HEK293T (cell line): ENCODE measurements around the gene SOX13.

Experiments used
- FOXK2 ChIP-seq: fragments of 450-650 bp; IDR thresholded peaks from 2 replicates; pipeline ENCODE4 v1.6.1; 2016; ENCODE audit warnings: mild to moderate bottlenecking
- SP1 ChIP-seq: fragments of 450-650 bp; IDR thresholded peaks from 2 replicates; pipeline ENCODE4 v1.6.1; 2017

DNA sequence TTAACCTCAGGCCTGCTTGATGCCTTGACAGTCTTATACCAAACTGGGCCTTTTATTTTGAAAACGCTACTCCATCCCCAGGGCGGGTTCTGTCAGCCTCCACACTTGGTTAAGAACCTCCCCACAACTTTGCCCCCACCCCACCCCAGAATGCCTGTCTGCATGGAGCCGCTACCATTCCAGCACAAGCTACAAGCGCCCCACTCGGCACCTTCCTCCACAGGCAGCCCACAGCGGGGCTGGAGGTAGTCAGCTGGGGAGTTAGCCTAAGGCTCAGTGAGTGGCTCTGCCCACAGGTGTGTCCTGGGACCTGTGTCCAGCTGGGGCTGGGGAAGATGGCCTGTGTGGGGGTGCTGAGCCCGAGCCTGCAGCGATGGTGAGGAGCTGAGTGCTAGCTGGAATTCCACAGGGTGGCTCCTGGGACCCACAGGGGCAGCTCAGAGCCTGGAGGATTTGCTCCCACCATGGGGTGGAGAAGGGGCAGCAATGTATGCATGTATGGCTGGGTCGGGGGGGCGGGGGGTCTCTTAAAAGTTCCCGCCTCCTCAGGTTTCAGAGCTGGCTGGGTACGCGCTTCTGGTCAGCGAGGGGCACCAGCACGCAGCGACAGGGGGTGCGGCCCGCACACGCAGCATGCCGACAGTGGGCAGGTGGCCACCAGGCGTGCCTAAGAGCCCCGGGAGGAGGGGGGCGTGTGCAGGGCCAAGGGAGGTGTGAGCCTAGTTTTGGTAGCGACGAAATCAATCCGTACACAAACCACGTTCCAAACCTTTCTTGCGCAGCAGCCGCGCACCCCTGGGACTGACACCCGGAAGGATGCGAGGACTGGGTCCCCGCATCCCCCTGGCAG, 78.0 kb downstream of the SOX13 start:
- TF ChIP-seq SP1 (no peak), FOXK2 (no peak)
